ENCODE data around the gene H3-3A.

DNA sequence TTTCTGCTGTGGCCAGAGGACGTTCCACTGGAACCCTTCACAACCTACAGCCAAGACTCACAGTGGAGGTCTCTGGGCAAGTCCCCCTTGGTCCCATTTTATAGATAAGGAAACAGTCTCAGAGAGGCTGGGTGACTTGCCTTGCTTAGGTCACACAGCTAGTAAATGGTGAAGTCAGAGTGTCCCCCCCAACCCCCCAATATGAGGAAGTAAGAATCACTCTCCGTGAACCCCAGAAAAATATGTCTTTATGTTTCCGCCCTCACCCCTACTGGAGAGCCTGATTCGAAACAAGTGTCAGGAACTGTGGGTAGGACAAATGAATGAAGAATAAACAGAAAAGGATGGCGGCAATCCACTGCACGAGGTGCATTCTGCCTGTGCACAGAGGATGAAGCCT is 56.7 kb downstream of the H3-3A start:
- TF ChIP-seq, protein P1, sequence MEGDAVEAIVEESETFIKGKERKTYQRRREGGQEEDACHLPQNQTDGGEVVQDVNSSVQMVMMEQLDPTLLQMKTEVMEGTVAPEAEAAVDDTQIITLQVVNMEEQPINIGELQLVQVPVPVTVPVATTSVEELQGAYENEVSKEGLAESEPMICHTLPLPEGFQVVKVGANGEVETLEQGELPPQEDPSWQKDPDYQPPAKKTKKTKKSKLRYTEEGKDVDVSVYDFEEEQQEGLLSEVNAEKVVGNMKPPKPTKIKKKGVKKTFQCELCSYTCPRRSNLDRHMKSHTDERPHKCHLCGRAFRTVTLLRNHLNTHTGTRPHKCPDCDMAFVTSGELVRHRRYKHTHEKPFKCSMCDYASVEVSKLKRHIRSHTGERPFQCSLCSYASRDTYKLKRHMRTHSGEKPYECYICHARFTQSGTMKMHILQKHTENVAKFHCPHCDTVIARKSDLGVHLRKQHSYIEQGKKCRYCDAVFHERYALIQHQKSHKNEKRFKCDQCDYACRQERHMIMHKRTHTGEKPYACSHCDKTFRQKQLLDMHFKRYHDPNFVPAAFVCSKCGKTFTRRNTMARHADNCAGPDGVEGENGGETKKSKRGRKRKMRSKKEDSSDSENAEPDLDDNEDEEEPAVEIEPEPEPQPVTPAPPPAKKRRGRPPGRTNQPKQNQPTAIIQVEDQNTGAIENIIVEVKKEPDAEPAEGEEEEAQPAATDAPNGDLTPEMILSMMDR (IDR thresholded peaks at IDR 0.05; ENCODE audit: low read length), result no peak
- TF ChIP-seq EZH2 (optimal IDR thresholded peaks at IDR 0.05; ENCODE audit: low read depth, low read length) (no peak), EZH2phosphoT487 (IDR thresholded peaks at IDR 0.05; ENCODE audit: low read length) (no peak)
